ENCODE measurements around the gene RFX2.

DNA sequence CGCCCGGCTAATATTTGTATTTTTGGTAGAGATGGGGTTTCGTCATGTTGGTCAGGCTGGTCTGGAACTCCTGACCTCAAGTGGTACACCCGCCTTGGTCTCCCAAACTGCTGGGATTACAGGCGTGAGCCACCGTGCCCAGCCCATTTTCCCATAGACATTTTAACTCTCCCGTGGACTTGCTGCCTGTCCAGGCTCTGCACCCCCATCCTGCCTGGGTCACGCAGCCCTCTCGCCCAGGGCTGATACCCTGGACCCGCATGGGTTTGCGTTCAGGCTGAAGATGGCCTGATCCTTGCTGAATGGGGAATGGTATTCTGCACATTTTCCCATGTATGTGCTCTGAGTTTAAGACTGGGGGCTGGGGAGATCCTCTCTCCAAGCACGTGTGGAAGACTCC is 86.4 kb downstream of the RFX2 start:
- TF ChIP-seq POLR2A (IDR thresholded peaks at IDR 0.05; ENCODE audit: low read depth, low read length): no peak
- no peak for TF ChIP-seq POLR2AphosphoS5 (IDR thresholded peaks at IDR 0.05; ENCODE audit: low read depth, low read length)
